Measurements from ENCODE around the gene FANCE.
"Not testable (repeated sequence)": the region's sequence is repeated elsewhere in the genome, so short reads cannot be mapped to it uniquely, and the experiment has no call there.

The FANCE gene

GRCh38 chr6:35428421-35429149 is 23.6 kb upstream of the FANCE start:
- no peaks in the 10 kb centered on the region for H3K27me3 ChIP-seq
- no peak overlapping the region for H3K4me3 ChIP-seq (ENCODE audit: low read depth, low read length)
- no peaks in the 10 kb centered on the region for H3K9me3 ChIP-seq
- no peak for DNase-seq
- peaks cover 3% of the 10 kb centered on the region for H3K36me3 ChIP-seq
- no peaks in the 10 kb centered on the region for H3K4me1 ChIP-seq
- TF ChIP-seq CTCF (IDR thresholded peaks at IDR 0.05; ENCODE audit: low read depth, low read length) = no peak

GRCh38 chr6:35429463-35429862 is 22.7 kb upstream of the FANCE start:
- Histone ChIP-seq H3K27me3 (no peaks in the 10 kb centered on the region), H3K4me3 (ENCODE audit: low read depth, low read length) (no peak overlapping the region), H3K4me1 (no peaks in the 10 kb centered on the region), H3K9me3 (no peaks in the 10 kb centered on the region), H3K36me3 (peaks cover 3% of the 10 kb centered on the region)
- DNase-seq = no peak
- TF ChIP-seq CTCF (IDR thresholded peaks at IDR 0.05; ENCODE audit: low read depth, low read length) = no peak

GRCh38 chr6:35432291-35432690 is 19.8 kb upstream of the FANCE start:
- TF ChIP-seq CTCF (IDR thresholded peaks at IDR 0.05; ENCODE audit: low read depth, low read length) = no peak
- Histone ChIP-seq H3K4me3 (ENCODE audit: low read depth, low read length) (no peak overlapping the region), H3K36me3 (no peaks in the 10 kb centered on the region), H3K9me3 (no peaks in the 10 kb centered on the region), H3K27me3 (no peaks in the 10 kb centered on the region), H3K4me1 (no peaks in the 10 kb centered on the region)
- DNase-seq = no peak

GRCh38 chr6:35432702-35433101 is 19.4 kb upstream of the FANCE start:
- not testable (repeated sequence) for H3K36me3 ChIP-seq; H3K9me3 ChIP-seq; H3K4me1 ChIP-seq; DNase-seq; H3K27me3 ChIP-seq; H3K4me3 ChIP-seq (ENCODE audit: low read depth, low read length)

GRCh38 chr6:35435074-35435837 is 16.9 kb upstream of the FANCE start:
- no peaks in the 10 kb centered on the region for H3K36me3 ChIP-seq
- no peaks in the 10 kb centered on the region for H3K9me3 ChIP-seq
- no peak overlapping the region for H3K4me3 ChIP-seq (ENCODE audit: low read depth, low read length)
- TF ChIP-seq CTCF (IDR thresholded peaks at IDR 0.05; ENCODE audit: low read depth, low read length) = no peak
- H3K4me1 ChIP-seq = no peaks in the 10 kb centered on the region
- no peaks in the 10 kb centered on the region for H3K27me3 ChIP-seq
- DNase-seq = no peak

GRCh38 chr6:35436071-35436857 is 15.9 kb upstream of the FANCE start:
- H3K36me3 ChIP-seq = no peaks in the 10 kb centered on the region
- no peaks in the 10 kb centered on the region for H3K9me3 ChIP-seq
- TF ChIP-seq CTCF (IDR thresholded peaks at IDR 0.05; ENCODE audit: low read depth, low read length) = no peak
- H3K4me3 ChIP-seq (ENCODE audit: low read depth, low read length) = no peak overlapping the region
- H3K4me1 ChIP-seq = no peaks in the 10 kb centered on the region
- no peak for DNase-seq
- no peaks in the 10 kb centered on the region for H3K27me3 ChIP-seq

- not testable (repeated sequence) for H3K27me3 ChIP-seq; H3K4me1 ChIP-seq; DNase-seq; H3K4me3 ChIP-seq (ENCODE audit: low read depth, low read length); H3K9me3 ChIP-seq; H3K36me3 ChIP-seq
Observed at GRCh38 chr6:35438378-35439065, 13.6 kb upstream of the FANCE start.
